PC-3 (cell line): ENCODE data around the gene KIRREL1. TPM values are rescaled to one million over a fixed set of nuclear protein-coding genes. Genes with fewer than 3 reads are reported as not detected.

Experiments
- ATAC-seq: fragments of 200-7000 bp; cut with Tn5 transposase; 2 replicates; pipeline ENCODE4 v1.9.1; 2020; ENCODE audit warnings: mild to moderate bottlenecking, moderate library complexity
- BruUV-seq: library from RNA; stranded (reverse); fragments of 400-500 nt; replicated peaks from 2 replicates; lab custom pipeline; 2021; lab: Mats Ljungman, UMichigan
- CTCF ChIA-PET: fragments of 300-600 bp; sonication (Branson Sonifier 250); formaldehyde crosslinking; loops from one replicate; lab custom pipeline; 2022; ENCODE audit warnings: antibody characterized with exemption; lab: Charles Lee
- POLR2A ChIA-PET: fragments of 300-600 bp; sonication (Branson Sonifier 250); formaldehyde crosslinking; loops from one replicate; lab custom pipeline; 2022; ENCODE audit warnings: antibody characterized with exemption; ENCODE audit not compliant: unreplicated experiment; lab: Charles Lee
- DNase-seq: peaks from one replicate; pipeline ENCODE4 v3.0.0-alpha.2; 2015
- H2AFZ ChIP-seq: fragments of 300-600 bp; sonication (generic); 2 replicates; pipeline ENCODE4 v1.6.0; 2016; ENCODE audit warnings: antibody characterized with exemption, low read length
- H3F3A ChIP-seq: fragments of 300-600 bp; sonication (generic); one replicate; pipeline ENCODE4 v1.6.0; 2017; ENCODE audit warnings: antibody characterized with exemption, low read length, control low read depth, mild to moderate bottlenecking; ENCODE audit not compliant: unreplicated experiment
- H3K27ac ChIP-seq: fragments of 300-600 bp; sonication (generic); 2 replicates; pipeline ENCODE4 v1.5.1; 2016; ENCODE audit warnings: mild to moderate bottlenecking, low read length
- H3K27me3 ChIP-seq: fragments of 300-600 bp; sonication (generic); 2 replicates; pipeline ENCODE4 v1.6.1; 2016; ENCODE audit warnings: low read length, mixed read lengths
- H3K36me3 ChIP-seq: fragments of 300-600 bp; sonication (generic); 2 replicates; pipeline ENCODE4 v1.6.1; 2016; ENCODE audit warnings: low read depth, mixed run types, low read length, mixed read lengths
- H3K4me1 ChIP-seq: fragments of 300-600 bp; sonication (generic); 2 replicates; pipeline ENCODE4 v1.5.1; 2016; ENCODE audit warnings: low read length; ENCODE audit not compliant: insufficient read depth
- H3K4me2 ChIP-seq: fragments of 300-600 bp; sonication (generic); 2 replicates; pipeline ENCODE4 v1.6.0; 2016; ENCODE audit warnings: low read length
- H3K4me3 ChIP-seq: fragments of 300-600 bp; sonication (generic); 2 replicates; pipeline ENCODE4 v1.5.1; 2016; ENCODE audit warnings: mild to moderate bottlenecking, low read length, mixed read lengths
- H3K79me2 ChIP-seq: fragments of 300-600 bp; sonication (generic); 2 replicates; pipeline ENCODE4 v1.6.1; 2017; ENCODE audit warnings: low read length, mixed read lengths
- H3K9ac ChIP-seq: fragments of 300-600 bp; sonication (generic); 2 replicates; pipeline ENCODE4 v1.6.0; 2016; ENCODE audit warnings: mild to moderate bottlenecking, low read length
- H3K9me2 ChIP-seq: fragments of 300-600 bp; sonication (generic); replicated peaks from 2 replicates; pipeline ENCODE4 v1.6.1; 2016; ENCODE audit warnings: mixed run types, low read length, mixed read lengths
- H3K9me3 ChIP-seq: fragments of 300-600 bp; sonication (generic); 2 replicates; pipeline ENCODE4 v1.6.1; 2016; ENCODE audit warnings: low read length, mixed read lengths
- H4K20me1 ChIP-seq: fragments of 300-600 bp; sonication (generic); 2 replicates; pipeline ENCODE4 v1.6.1; 2016; ENCODE audit warnings: low read length, mixed read lengths
- CTCF ChIP-seq: fragments of 300-600 bp; sonication (generic); conservative IDR thresholded peaks from 2 replicates; pipeline ENCODE4 v1.5.1; 2017; ENCODE audit warnings: antibody characterized with exemption, low read depth, mild to moderate bottlenecking, low read length
- EZH2 ChIP-seq: fragments of 300-600 bp; sonication (generic); IDR thresholded peaks from one replicate; pipeline ENCODE4 v1.6.1; 2017; ENCODE audit warnings: antibody characterized with exemption, mild to moderate bottlenecking, low read length; ENCODE audit not compliant: unreplicated experiment
- EZH2phosphoT487 ChIP-seq: fragments of 300-600 bp; sonication (generic); IDR thresholded peaks from 2 replicates; pipeline ENCODE4 v1.6.1; 2018; ENCODE audit warnings: mild to moderate bottlenecking, antibody characterized with exemption, low read length, borderline replicate concordance
- intact Hi-C: fragments of 100-400 bp; cut with micrococcal nuclease; formaldehyde crosslinking; loops from 2 replicates; pipeline ENCODE4 v1.9.0; 2023
- total RNA-seq: library from RNA; depleted of rRNA; stranded (reverse); fragments of >200 nt; gene quantifications from 2 replicates; pipeline ENCODE4 v1.2.3, GENCODE V29; 2014

KIRREL1 gene
- total RNA-seq, 1 experiment from 2014 or later, result 49.8 TPM

- no peak overlapping the region for H3K4me2 ChIP-seq
- CTCF ChIA-PET, result interaction anchor here (1.5 kb wide), 1 partner anchor 67 kb away, joined by 4 read pairs; no protein-coding TSS in a partner anchor
Observed at GRCh38 chr1:158035976-158036583, 42.6 kb downstream of the KIRREL1 start.

GRCh38 chr1:158037008-158037865 lies 43.8 kb downstream of the KIRREL1 start:
- no peak overlapping the region for H3K9ac ChIP-seq
- BruUV-seq, result no TSS peak
- H3K9me2 ChIP-seq, result no peaks in the 10 kb centered on the region
- CTCF ChIA-PET, result interaction anchor here (0.7 to 1.5 kb wide), 3 partner anchors 44 to 68 kb away, joined by 3 to 10 read pairs (median 4); no protein-coding TSS in a partner anchor
- intact Hi-C loops, result loop anchor here (1.0 kb wide), 1 partner anchor 68 kb away; no protein-coding TSS in a partner anchor
- H3K4me2 ChIP-seq, result peak overlapping the region; percentile 50
- H2AFZ ChIP-seq, result no peak overlapping the region
- H3F3A ChIP-seq, result no peaks in the 10 kb centered on the region
- peaks cover 22% of the 10 kb centered on the region for H3K4me1 ChIP-seq
- H4K20me1 ChIP-seq, result 0 out of 2 replicates have a peak, but pooled peaks cover 3% of the 10 kb centered on the region
- TF ChIP-seq EZH2phosphoT487 (no peak), EZH2 (no peak), CTCF (no peak)
- H3K9me3 ChIP-seq, result no peaks in the 10 kb centered on the region
- ATAC-seq (no peak), DNase-seq (no peak)
- H3K36me3 ChIP-seq, result no peaks in the 10 kb centered on the region
- no peaks in the 10 kb centered on the region for H3K27me3 ChIP-seq
- no peak overlapping the region for H3K4me3 ChIP-seq
- POLR2A ChIA-PET, result interaction anchor here (0.6 kb wide), 2 partner anchors 8 to 25 kb away, joined by 5 to 9 read pairs; no protein-coding TSS in a partner anchor
- peaks cover 53% of the 10 kb centered on the region for H3K79me2 ChIP-seq
- H3K27ac ChIP-seq, result no peak overlapping the region

More at GRCh38 chr1:158035976-158036583, 42.6 kb downstream of the KIRREL1 start:
- BruUV-seq, result no TSS peak
- H2AFZ ChIP-seq, result no peak overlapping the region
- POLR2A ChIA-PET, result no interaction called here
- DNase-seq, result peak; percentile 79
- H3K27ac ChIP-seq, result no peak overlapping the region
- H3K36me3 ChIP-seq, result peaks cover 4% of the 10 kb centered on the region; the same call in 1 of the 2 replicates
- 0 out of 2 replicates have a peak, but pooled peaks cover 3% of the 10 kb centered on the region for H4K20me1 ChIP-seq
- TF ChIP-seq CTCF (peak; percentile 96), EZH2 (no peak)
- peaks cover 49% of the 10 kb centered on the region for H3K79me2 ChIP-seq
- no peaks in the 10 kb centered on the region for H3F3A ChIP-seq
- H3K9me3 ChIP-seq, result no peaks in the 10 kb centered on the region
- no peak overlapping the region for H3K9ac ChIP-seq
- no peak overlapping the region for H3K4me3 ChIP-seq
- peaks cover 22% of the 10 kb centered on the region for H3K4me1 ChIP-seq
- no peaks in the 10 kb centered on the region for H3K9me2 ChIP-seq
- H3K27me3 ChIP-seq, result no peaks in the 10 kb centered on the region
- ATAC-seq, result peak; percentile 24; the same call in 1 of the 2 replicates
- intact Hi-C loops, result loop anchor here (1.0 kb wide), 2 partner anchors 44 to 51 kb away; no protein-coding TSS in a partner anchor
